NCI-H2029 treated with DMSO at 0.1 percent for 48 hours (cell line): Measurements from ENCODE around the gene MACROD1.

Experiments used
- DNase-seq: peaks from one replicate; lab custom pipeline; 2025; lab: John Stamatoyannopoulos, UW

Gene MACROD1

DNA sequence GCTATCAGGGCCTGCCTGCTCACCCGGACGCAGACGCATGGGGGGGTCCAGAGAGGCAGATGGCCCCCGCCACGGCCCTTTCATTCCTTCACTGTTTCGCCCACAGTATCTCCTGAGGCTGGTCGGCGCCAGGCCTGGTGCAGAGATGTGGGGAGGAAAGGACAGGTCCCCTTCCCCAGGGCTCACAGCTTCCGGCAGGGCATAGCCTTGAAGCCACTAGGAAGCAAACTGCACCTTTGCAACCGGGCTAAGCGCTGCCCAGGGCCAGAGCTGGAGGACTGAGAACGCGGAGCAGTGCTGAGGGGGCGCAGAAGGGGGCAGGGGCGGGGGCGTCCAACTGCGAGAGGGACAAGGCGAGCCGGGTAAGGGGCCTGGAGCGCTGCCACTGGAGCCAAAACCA, 150.4 kb downstream of the MACROD1 start:
- no peak for DNase-seq

DNA sequence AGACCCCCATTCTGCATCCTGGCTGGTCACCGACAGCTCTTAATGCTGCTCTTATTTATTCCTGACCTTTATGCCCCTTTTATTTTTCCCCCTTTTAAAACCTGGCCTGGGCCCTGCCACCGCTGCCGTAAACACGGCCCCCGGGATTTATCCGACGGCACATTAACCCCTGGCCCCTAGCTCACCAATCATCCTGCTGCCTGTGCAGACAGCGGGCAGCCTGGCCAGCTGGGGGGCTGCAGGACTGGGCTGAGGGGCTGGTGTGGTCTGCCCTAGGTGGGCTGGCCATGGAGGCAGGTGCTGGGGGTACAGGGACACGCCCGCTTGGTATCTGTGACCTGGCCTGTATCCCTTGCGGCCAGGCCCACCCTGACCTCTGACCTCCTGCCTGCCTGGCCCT, 151.6 kb downstream of the MACROD1 start:
- DNase-seq: no peak

- DNase-seq: no peak
Measured at GRCh38 chr11:64013141-64013896, 152.6 kb downstream of the MACROD1 start.

DNA sequence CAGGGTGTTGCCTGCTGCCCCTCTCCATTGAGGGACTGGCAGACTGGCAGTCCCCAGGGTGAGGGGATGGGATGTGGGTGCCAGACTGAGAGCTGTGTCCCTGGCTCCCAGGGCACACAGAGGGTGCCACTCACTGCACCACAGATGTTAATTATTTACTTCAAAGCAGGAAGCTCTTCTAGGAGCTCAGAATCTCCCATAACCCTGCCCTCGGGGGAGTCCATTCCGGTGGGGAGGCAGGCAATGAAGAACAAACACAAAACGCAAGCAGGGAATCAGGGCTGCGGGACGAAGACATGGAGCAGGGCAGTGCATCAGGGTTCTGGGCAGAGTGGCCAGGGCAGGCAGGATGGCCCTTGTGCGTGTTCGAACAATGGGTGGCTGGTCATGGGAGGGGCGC, 154.5 kb downstream of the MACROD1 start:
- DNase-seq: no peak

- DNase-seq: no peak
Measured at GRCh38 chr11:64010783-64011182, 155.1 kb downstream of the MACROD1 start.

- no peak for DNase-seq
Measured at GRCh38 chr11:64009710-64010109, 156.2 kb downstream of the MACROD1 start.

GRCh38 chr11:64008914-64009633, 156.8 kb downstream of the MACROD1 start:
- DNase-seq: no peak

- DNase-seq: no peak
Measured at GRCh38 chr11:64008283-64008913, 157.5 kb downstream of the MACROD1 start.

GRCh38 chr11:64007629-64008282, 158.2 kb downstream of the MACROD1 start:
- no peak for DNase-seq

DNA sequence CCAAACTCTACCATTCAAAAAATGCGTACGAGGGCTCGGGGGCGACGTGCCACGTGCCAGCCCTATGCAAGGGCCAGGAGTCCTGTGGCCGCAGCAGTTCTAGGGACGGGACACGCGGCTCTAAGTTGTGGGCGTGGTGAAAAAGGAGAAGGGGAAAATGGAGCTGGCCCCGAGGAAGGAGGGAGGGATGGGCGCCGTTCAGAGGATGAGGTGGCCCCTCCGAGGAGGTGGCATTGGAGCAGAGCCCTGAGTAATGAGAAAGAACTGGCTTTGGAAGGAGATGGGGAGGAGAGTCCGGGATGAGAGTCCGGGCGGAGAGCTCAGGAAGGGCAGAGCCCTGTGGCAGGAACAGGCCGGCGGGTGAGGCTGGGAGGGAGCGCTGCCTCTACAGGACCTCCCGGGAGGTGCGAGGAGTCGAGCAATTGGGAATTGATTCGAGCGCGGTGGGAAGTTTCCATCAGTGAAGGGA, 158.7 kb downstream of the MACROD1 start:
- DNase-seq: no peak

- no peak for DNase-seq
Measured at GRCh38 chr11:64006398-64006797, 159.5 kb downstream of the MACROD1 start.

GRCh38 chr11:64005691-64006090, 160.2 kb downstream of the MACROD1 start:
- DNase-seq: no peak

- DNase-seq: no peak
Measured at GRCh38 chr11:64004590-64004984, 161.3 kb downstream of the MACROD1 start.

DNA sequence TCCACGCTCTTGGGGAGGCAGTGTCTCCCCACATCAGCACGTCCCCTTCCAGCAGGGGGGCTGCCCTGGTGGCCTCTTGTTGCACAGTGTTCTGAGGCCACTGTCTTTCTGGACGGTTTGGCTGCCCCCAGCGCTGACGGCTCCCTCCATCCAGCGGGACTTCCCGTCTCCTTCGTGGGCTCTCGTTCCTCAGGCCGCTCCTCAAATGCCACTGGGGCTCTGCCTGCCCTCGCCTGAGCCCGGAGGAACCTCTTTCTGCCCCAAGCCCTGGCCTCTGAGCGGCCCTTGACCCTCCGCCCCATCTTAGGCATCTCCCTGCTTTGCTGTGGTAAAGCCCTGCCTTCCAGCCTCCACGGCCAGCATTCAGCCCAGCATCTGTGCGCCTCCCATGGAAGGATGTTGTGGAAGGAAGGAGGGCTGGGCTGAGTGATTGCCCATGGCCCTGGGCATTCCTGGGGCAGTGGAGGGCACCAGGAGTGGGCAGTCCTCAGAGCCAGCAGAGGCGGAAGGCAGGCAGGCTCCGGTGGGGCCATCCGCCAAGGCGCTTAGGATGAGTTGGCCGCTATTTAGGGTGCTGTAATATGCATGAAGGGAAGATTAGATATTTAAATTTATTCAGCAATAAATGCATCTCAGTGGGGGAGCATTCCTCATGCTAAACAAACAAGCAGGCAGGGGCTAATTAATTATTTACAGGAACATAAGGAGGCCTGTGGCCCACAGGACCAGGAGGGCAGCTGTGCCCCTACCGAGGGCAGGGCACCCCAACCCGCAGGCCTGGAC, 161.9 kb downstream of the MACROD1 start:
- DNase-seq: no peak

- no peak for DNase-seq
Measured at GRCh38 chr11:64001484-64002420, 164.2 kb downstream of the MACROD1 start.

DNA sequence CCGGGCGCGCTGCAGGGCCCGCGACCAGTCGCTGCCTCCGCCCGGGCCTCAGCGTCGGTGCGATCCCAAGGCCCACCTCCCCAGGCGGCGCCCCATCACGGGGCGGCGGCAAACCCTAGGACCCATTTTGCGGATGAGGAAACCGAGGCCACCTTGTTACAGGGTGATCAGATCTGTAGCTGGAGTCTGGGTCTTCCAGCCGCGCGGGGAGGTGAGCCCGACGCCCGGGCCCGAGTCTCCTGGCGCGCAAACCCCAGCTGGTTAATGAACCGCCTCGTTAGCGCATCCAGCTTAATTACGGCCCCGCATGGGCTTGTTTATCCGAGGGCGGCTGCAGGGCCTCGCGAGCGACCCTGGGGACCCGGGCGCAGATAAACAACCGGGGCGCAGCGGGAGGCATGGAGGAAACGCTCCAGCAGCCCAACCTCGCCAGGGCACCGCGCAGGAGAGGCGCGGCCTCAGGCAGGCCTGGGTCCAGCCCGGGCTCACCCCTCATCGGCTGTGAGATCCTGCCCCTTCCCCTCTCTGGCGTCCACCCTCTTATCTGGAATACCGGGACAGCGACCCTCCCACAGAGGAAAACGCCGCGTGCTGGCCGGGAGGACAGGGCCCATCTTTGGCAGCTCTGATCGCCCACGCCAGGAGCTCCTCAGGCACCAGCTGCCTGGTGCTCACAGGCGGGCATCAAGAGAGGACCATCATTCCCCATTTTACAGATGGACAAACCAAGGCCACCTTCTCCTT, 165.0 kb downstream of the MACROD1 start:
- DNase-seq: no peak

- no peak for DNase-seq
Measured at GRCh38 chr11:64000026-64000739, 165.7 kb downstream of the MACROD1 start.

DNA sequence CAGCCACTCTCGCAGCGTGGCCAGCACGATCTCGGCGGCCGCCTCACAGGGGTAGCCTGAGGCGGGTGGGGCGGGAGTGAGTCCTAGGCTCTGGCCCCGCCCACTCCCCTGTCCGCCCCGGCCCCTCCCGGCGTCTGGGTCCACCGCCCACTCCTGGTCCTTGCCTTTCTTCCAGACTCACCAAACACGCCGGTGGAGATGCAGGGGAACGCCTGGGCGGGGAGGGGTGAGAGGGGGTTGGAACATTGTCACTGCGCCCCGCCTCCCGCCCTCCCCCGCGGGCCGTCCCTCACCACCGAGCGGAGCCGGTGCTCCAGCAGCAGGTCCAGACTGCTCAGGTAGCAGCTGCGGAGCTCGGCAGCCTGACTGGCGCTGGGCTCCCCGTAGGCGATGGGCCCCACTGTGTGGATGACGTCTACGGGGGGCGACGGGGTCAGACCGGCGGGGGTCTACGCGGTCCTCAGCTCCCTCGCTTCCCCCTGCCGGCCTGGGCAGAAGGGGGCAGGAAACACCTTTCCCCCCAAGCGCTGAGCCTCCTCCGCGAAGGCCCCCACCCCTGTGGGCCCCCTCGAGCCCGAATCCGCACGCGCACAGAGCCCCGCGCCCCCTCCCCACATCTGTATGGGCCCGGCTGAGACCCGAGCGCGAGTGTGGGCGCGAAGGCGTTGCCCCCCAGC, 166.4 kb downstream of the MACROD1 start:
- peak; percentile 78 for DNase-seq
